K562 (cell line): ENCODE data around the gene SNX18.

Experiments
- EGR1 ChIP-seq: fragments of 450-650 bp; conservative IDR thresholded peaks from 2 replicates; pipeline ENCODE4 v1.6.1; 2017; ENCODE audit warnings: mild to moderate bottlenecking
- FOXA1 ChIP-seq: fragments of 450-650 bp; IDR thresholded peaks from 2 replicates; pipeline ENCODE4 v1.6.1; 2016; ENCODE audit warnings: mild to moderate bottlenecking, borderline replicate concordance
- FOXK2 ChIP-seq, 2 experiments: fragments of 450-650 bp; IDR thresholded peaks in 1 of 2; conservative IDR thresholded peaks in 1 of 2; 2 replicates each; pipeline ENCODE4 v1.6.1; 2016; ENCODE audit warnings: low read depth in 2 of 2, mild to moderate bottlenecking in 1 of 2
- MYBL2 ChIP-seq, 2 experiments: fragments of 450-650 bp in 1 of 2; sonication (generic) in 1 of 2; formaldehyde crosslinking in 1 of 2; IDR thresholded peaks; 2 replicates each; pipeline versions ENCODE4 v1.6.1 to v1.8.1; 2017 to 2022; ENCODE audit warnings: borderline replicate concordance in 1 of 2, inconsistent platforms in 1 of 2, low read depth in 1 of 2, mild to moderate bottlenecking in 1 of 2, missing genetic modification reagents in 1 of 2, moderate library complexity in 1 of 2
- POLR2AphosphoS5 ChIP-seq: IDR thresholded peaks from 2 replicates; pipeline ENCODE4 v1.6.1; 2011; ENCODE audit warnings: mild to moderate bottlenecking, low read depth, low read length, moderate library complexity; ENCODE audit not compliant: control insufficient read depth, insufficient read depth
- TOE1 ChIP-seq, 2 experiments: fragments of 450-650 bp in 1 of 2; sonication (generic) in 1 of 2; formaldehyde crosslinking in 1 of 2; IDR thresholded peaks; 2 replicates each; pipeline versions ENCODE4 v1.7.1 to v1.8.0; 2016 to 2022; ENCODE audit warnings: borderline replicate concordance in 2 of 2, mild to moderate bottlenecking in 2 of 2, antibody characterized with exemption in 1 of 2, inconsistent platforms in 1 of 2, low read depth in 1 of 2, missing genetic modification reagents in 1 of 2, moderate library complexity in 1 of 2
- ZNF174 ChIP-seq: fragments of 250-450 bp; sonication (Bioruptor Pico); IDR thresholded peaks from 2 replicates; pipeline ENCODE4 v1.4.0; 2020; ENCODE audit warnings: mild to moderate bottlenecking
- ZNF224 ChIP-seq: sonication (generic); formaldehyde crosslinking; IDR thresholded peaks from 2 replicates; pipeline ENCODE4 v1.8.0; 2022; ENCODE audit warnings: mild to moderate bottlenecking, missing genetic modification reagents
- ZNF507 ChIP-seq: conservative IDR thresholded peaks from 2 replicates; pipeline ENCODE4 v1.6.1; 2017; ENCODE audit warnings: missing genetic modification characterization, missing compliant biosample characterization
- TF ChIP-seq, protein P1 (sequence below): fragments of 450-650 bp; IDR thresholded peaks from 2 replicates; pipeline ENCODE4 v1.7.0; 2016; ENCODE audit warnings: borderline replicate concordance
- TF ChIP-seq, protein P2 (sequence below), 2 experiments: fragments of 450-650 bp; conservative IDR thresholded peaks; 2 replicates each; pipeline ENCODE4 v1.6.1; 2017; ENCODE audit warnings: mild to moderate bottlenecking in 2 of 2, moderate library complexity in 2 of 2

DNA sequence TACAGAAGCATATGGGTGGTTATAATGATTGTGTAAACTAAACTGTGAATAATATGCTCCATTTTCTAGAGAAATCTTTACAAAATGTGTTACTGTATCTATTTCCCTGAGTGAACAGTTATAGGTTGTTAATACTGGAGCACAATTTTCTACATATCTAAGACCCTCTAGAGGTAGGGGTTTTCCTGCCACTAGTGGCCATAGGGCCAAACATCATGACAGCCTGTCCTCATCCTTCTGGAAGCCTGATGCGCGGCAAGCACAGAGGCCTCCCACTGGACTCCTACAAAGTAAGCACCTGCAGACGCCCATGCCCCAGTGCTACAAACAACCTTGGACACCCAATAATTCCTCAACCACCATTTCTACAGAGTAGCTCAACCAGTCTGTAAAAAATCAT lies 1.9 kb upstream of the SNX18 start:
- no peak for TF ChIP-seq POLR2AphosphoS5
- TF ChIP-seq EGR1, result no peak
- no peak for TF ChIP-seq FOXK2 (conservative IDR thresholded peaks at IDR 0.05 in 1 of 2, IDR thresholded peaks at IDR 0.05 in 1 of 2; ENCODE audit: low read depth in 2 of 2)
- TF ChIP-seq ZNF174 (CRISPR knock-in tag), result no peak
- TF ChIP-seq ZNF224, result no peak
- no peak for TF ChIP-seq ZNF507 (tag)
- no peak for TF ChIP-seq TOE1 (IDR thresholded peaks at IDR 0.05; ENCODE audit: borderline replicate concordance)
- no peak for TF ChIP-seq TOE1 (CRISPR knock-in tag; IDR thresholded peaks at IDR 0.05; ENCODE audit: borderline replicate concordance, low read depth)
- TF ChIP-seq, protein P1, sequence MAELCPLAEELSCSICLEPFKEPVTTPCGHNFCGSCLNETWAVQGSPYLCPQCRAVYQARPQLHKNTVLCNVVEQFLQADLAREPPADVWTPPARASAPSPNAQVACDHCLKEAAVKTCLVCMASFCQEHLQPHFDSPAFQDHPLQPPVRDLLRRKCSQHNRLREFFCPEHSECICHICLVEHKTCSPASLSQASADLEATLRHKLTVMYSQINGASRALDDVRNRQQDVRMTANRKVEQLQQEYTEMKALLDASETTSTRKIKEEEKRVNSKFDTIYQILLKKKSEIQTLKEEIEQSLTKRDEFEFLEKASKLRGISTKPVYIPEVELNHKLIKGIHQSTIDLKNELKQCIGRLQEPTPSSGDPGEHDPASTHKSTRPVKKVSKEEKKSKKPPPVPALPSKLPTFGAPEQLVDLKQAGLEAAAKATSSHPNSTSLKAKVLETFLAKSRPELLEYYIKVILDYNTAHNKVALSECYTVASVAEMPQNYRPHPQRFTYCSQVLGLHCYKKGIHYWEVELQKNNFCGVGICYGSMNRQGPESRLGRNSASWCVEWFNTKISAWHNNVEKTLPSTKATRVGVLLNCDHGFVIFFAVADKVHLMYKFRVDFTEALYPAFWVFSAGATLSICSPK, result no peak
- no peak for TF ChIP-seq MYBL2 (IDR thresholded peaks at IDR 0.05; ENCODE audit: low read depth)
- TF ChIP-seq MYBL2 (CRISPR knock-in tag; IDR thresholded peaks at IDR 0.05; ENCODE audit: borderline replicate concordance), result no peak
- no peak for TF ChIP-seq FOXA1
- TF ChIP-seq, protein P2, sequence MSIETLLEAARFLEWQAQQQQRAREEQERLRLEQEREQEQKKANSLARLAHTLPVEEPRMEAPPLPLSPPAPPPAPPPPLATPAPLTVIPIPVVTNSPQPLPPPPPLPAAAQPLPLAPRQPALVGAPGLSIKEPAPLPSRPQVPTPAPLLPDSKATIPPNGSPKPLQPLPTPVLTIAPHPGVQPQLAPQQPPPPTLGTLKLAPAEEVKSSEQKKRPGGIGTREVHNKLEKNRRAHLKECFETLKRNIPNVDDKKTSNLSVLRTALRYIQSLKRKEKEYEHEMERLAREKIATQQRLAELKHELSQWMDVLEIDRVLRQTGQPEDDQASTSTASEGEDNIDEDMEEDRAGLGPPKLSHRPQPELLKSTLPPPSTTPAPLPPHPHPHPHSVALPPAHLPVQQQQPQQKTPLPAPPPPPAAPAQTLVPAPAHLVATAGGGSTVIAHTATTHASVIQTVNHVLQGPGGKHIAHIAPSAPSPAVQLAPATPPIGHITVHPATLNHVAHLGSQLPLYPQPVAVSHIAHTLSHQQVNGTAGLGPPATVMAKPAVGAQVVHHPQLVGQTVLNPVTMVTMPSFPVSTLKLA (conservative IDR thresholded peaks at IDR 0.05), result no peak
